Ramos (cell line): ENCODE results near the gene ATP8A2.
"Not testable (repeated sequence)": the region's sequence is repeated elsewhere in the genome, so short reads cannot be mapped to it uniquely, and the experiment has no call there.

Source experiments
- in situ Hi-C: fragments of 300-500 bp; cut with MboI; formaldehyde crosslinking; loops from one replicate; pipeline ENCODE4 v1.14.3; 2022; ENCODE audit warnings: low sequenced_read_pairs; ENCODE audit not compliant: unreplicated experiment

ATP8A2 gene

GRCh38 chr13:25525884-25526283 lies 154.1 kb downstream of the ATP8A2 start:
- in situ Hi-C loops: no loop called here

- in situ Hi-C loops: no loop called here
Observed at GRCh38 chr13:25528266-25528665, 156.5 kb downstream of the ATP8A2 start.

- in situ Hi-C loops: no loop called here
Observed at GRCh38 chr13:25529425-25529824, 157.7 kb downstream of the ATP8A2 start.

- in situ Hi-C loops: no loop called here
Observed at GRCh38 chr13:25538276-25538675, 166.5 kb downstream of the ATP8A2 start.

GRCh38 chr13:25541434-25542123 lies 169.8 kb downstream of the ATP8A2 start:
- in situ Hi-C loops: no loop called here

GRCh38 chr13:25548991-25549390 lies 177.2 kb downstream of the ATP8A2 start:
- in situ Hi-C loops: not testable (repeated sequence)

- in situ Hi-C loops: loop anchor here (25.0 kb wide), 1 partner anchor 500 kb away; the partner anchor contains the start of gene SHISA2
Observed at GRCh38 chr13:25561812-25562211, 190.0 kb downstream of the ATP8A2 start.

GRCh38 chr13:25570185-25570584 lies 198.4 kb downstream of the ATP8A2 start:
- in situ Hi-C loops: loop anchor here (25.0 kb wide), 1 partner anchor 492 kb away; the partner anchor contains the start of gene SHISA2

- in situ Hi-C loops: loop anchor here (25.0 kb wide), 1 partner anchor 491 kb away; the partner anchor contains the start of gene SHISA2
Observed at GRCh38 chr13:25571237-25571636, 199.5 kb downstream of the ATP8A2 start.

- in situ Hi-C loops: loop anchor here (25.0 kb wide), 1 partner anchor 490 kb away; the partner anchor contains the start of gene SHISA2
Observed at GRCh38 chr13:25572171-25572570, 200.4 kb downstream of the ATP8A2 start.

GRCh38 chr13:25574437-25575411 lies 202.9 kb downstream of the ATP8A2 start:
- in situ Hi-C loops: loop anchor here (25.0 kb wide), 1 partner anchor 488 kb away; the partner anchor contains the start of gene SHISA2

GRCh38 chr13:25575562-25575961 lies 203.8 kb downstream of the ATP8A2 start:
- in situ Hi-C loops: no loop called here

- in situ Hi-C loops: no loop called here
Observed at GRCh38 chr13:25578526-25578925, 206.8 kb downstream of the ATP8A2 start.

- in situ Hi-C loops: no loop called here
Observed at GRCh38 chr13:25579221-25579620, 207.4 kb downstream of the ATP8A2 start.

GRCh38 chr13:25581351-25581750 lies 209.6 kb downstream of the ATP8A2 start:
- in situ Hi-C loops: no loop called here

GRCh38 chr13:25584087-25584486 lies 212.3 kb downstream of the ATP8A2 start:
- in situ Hi-C loops: no loop called here

GRCh38 chr13:25585000-25585399 lies 213.2 kb downstream of the ATP8A2 start:
- in situ Hi-C loops: no loop called here

GRCh38 chr13:25587326-25587980 lies 215.7 kb downstream of the ATP8A2 start:
- in situ Hi-C loops: no loop called here

- in situ Hi-C loops: no loop called here
Observed at GRCh38 chr13:25588336-25589060, 216.7 kb downstream of the ATP8A2 start.

GRCh38 chr13:25598421-25598820 lies 226.6 kb downstream of the ATP8A2 start:
- in situ Hi-C loops: no loop called here
